ENCODE measurements around the gene SAP30.
A peak's percentile ranks its signal among the peaks of the same experiment; 100 is the strongest.

The SAP30 gene

GRCh38 chr4:173415885-173416653 is 45.3 kb downstream of the SAP30 start:
- DNase-seq, result peak; percentile 14 to 69

- DNase-seq, result no peak
Measured at GRCh38 chr4:173417833-173418232, 47.1 kb downstream of the SAP30 start.

- DNase-seq, result peak in 1 of 2 donors; percentile 4
Measured at GRCh38 chr4:173418639-173419038, 47.9 kb downstream of the SAP30 start.

GRCh38 chr4:173420324-173420752 is 49.6 kb downstream of the SAP30 start:
- DNase-seq, result peak in 1 of 2 donors; percentile 23

- no peak for DNase-seq
Measured at GRCh38 chr4:173420801-173421200, 50.0 kb downstream of the SAP30 start.

GRCh38 chr4:173424899-173425805 is 54.4 kb downstream of the SAP30 start:
- DNase-seq, result no peak

- DNase-seq, result peak in 1 of 2 donors; percentile 29
Measured at GRCh38 chr4:173426064-173426463, 55.3 kb downstream of the SAP30 start.

Measured in CD4-positive, alpha-beta T cell treated with Interleukin-1 beta for 1 hour (primary cell).